ENCODE measurements around the gene PA2G4. TPM values are rescaled to one million over a fixed set of nuclear protein-coding genes. Genes with fewer than 3 reads are reported as not detected.

Gene PA2G4
- total and polyA plus RNA-seq, 4 donors, result 56.8 to 148 (median 68.6) TPM

DNA sequence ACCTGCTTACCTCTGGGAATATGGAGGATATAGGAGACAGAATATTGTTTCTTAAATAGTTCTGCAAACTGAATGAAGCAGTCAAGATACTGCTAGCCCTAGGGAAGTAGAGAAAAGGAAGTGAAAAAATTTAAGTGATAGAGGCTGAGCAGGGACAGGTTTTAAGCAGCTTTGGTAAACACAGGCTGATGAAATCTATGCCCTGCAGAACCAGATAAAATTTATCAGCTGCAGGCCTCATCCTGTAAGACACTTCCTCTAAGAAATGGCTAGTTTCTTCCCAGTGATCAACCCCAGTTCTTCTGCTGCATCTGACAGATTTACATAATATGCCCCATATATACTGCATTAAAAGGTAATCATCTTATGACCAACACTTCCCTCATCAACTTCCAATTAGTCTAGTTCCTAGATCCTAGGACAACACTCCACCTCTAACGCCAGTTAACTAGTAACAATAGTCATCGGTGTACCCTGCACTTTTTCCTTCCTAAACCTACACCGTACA, 22.4 kb downstream of the PA2G4 start:
- H3K9ac ChIP-seq (ENCODE audit: low read depth in 1 of 2, low read length in 2 of 2), result peak overlapping the region; percentile 50 to 88

DNA sequence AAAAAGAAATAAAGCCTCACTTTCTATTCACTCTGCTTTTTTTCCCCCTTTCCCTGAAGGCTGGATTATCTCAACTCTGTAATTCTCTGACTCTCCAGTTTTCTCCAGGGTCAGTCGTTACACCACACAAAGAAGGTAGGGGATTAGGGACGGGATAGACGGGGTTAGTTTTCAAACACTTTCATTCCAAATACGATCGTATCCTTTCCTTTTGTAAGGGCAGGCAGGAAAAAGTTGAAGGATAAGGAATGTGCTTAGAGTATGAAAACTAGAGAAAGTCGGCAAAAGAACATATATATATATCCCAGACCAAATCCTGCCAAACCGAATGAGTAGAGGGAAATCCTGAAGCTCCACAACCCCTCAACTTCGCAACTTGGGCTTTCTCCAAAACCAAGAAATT, 23.1 kb downstream of the PA2G4 start:
- H3K9ac ChIP-seq (ENCODE audit: low read depth in 1 of 2, low read length in 2 of 2), result peak overlapping the region; percentile 50 to 88
- WGBS, result 2% methylated on average over 8 of the region's 8 CpGs
- no peaks in the 10 kb centered on the region for H3K27me3 ChIP-seq (ENCODE audit: control insufficient read depth in 4 of 4, insufficient read depth in 4 of 4, low read length in 3 of 4)
- DNase-seq (ENCODE audit: low spot score), result no peak
- H3K4me3 ChIP-seq (ENCODE audit: low read depth in 1 of 3, low read length in 3 of 3), result peak overlapping the region in 2 of 3 donors; percentile 18 to 29
- no peaks in the 10 kb centered on the region for H3K9me3 ChIP-seq (ENCODE audit: control insufficient read depth in 4 of 4, low read length in 3 of 4)
- H3K36me3 ChIP-seq (ENCODE audit: control insufficient read depth in 4 of 4, insufficient read depth in 3 of 4, low read depth in 1 of 4, low read length in 3 of 4), result peaks cover 6 to 17% (median 12%) of the 10 kb centered on the region in 4 donors
- peaks cover 4 to 46% (median 35%) of the 10 kb centered on the region in 4 donors for H3K4me1 ChIP-seq (ENCODE audit: control insufficient read depth in 4 of 4, insufficient read depth in 4 of 4, low read length in 3 of 4)
- H3K27ac ChIP-seq (ENCODE audit: low read depth in 1 of 2, low read length in 2 of 2), result peak overlapping the region; percentile 75 to 85
- TF ChIP-seq SP1 (IDR thresholded peaks at IDR 0.05) (no peak), EGR1 (IDR thresholded peaks at IDR 0.05; ENCODE audit: low read depth in 2 of 2) (no peak), RXRA (IDR thresholded peaks at IDR 0.05) (no peak), TAF1 (conservative IDR thresholded peaks at IDR 0.05) (no peak), HNF4A (conservative IDR thresholded peaks at IDR 0.05) (no peak), FOXA2 (IDR thresholded peaks at IDR 0.05) (no peak), RAD21 (IDR thresholded peaks at IDR 0.05) (no peak), JUND (IDR thresholded peaks at IDR 0.05) (no peak)
- TF ChIP-seq, protein P1, sequence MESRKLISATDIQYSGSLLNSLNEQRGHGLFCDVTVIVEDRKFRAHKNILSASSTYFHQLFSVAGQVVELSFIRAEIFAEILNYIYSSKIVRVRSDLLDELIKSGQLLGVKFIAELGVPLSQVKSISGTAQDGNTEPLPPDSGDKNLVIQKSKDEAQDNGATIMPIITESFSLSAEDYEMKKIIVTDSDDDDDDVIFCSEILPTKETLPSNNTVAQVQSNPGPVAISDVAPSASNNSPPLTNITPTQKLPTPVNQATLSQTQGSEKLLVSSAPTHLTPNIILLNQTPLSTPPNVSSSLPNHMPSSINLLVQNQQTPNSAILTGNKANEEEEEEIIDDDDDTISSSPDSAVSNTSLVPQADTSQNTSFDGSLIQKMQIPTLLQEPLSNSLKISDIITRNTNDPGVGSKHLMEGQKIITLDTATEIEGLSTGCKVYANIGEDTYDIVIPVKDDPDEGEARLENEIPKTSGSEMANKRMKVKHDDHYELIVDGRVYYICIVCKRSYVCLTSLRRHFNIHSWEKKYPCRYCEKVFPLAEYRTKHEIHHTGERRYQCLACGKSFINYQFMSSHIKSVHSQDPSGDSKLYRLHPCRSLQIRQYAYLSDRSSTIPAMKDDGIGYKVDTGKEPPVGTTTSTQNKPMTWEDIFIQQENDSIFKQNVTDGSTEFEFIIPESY (IDR thresholded peaks at IDR 0.05), result no peak
- TF ChIP-seq, protein P2, sequence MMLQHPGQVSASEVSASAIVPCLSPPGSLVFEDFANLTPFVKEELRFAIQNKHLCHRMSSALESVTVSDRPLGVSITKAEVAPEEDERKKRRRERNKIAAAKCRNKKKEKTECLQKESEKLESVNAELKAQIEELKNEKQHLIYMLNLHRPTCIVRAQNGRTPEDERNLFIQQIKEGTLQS (IDR thresholded peaks at IDR 0.05), result no peak
- TF ChIP-seq, protein P3, sequence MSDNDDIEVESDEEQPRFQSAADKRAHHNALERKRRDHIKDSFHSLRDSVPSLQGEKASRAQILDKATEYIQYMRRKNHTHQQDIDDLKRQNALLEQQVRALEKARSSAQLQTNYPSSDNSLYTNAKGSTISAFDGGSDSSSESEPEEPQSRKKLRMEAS (IDR thresholded peaks at IDR 0.05), result no peak
- TF ChIP-seq, protein P4, sequence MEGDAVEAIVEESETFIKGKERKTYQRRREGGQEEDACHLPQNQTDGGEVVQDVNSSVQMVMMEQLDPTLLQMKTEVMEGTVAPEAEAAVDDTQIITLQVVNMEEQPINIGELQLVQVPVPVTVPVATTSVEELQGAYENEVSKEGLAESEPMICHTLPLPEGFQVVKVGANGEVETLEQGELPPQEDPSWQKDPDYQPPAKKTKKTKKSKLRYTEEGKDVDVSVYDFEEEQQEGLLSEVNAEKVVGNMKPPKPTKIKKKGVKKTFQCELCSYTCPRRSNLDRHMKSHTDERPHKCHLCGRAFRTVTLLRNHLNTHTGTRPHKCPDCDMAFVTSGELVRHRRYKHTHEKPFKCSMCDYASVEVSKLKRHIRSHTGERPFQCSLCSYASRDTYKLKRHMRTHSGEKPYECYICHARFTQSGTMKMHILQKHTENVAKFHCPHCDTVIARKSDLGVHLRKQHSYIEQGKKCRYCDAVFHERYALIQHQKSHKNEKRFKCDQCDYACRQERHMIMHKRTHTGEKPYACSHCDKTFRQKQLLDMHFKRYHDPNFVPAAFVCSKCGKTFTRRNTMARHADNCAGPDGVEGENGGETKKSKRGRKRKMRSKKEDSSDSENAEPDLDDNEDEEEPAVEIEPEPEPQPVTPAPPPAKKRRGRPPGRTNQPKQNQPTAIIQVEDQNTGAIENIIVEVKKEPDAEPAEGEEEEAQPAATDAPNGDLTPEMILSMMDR (IDR thresholded peaks at IDR 0.05; ENCODE audit: low read depth, low read length, missing input control), result no peak

More for the DNA sequence above, 22.4 kb downstream of the PA2G4 start:
- 48% methylated on average over 3 of the region's 3 CpGs for WGBS
- Histone ChIP-seq H3K4me1 (ENCODE audit: control insufficient read depth in 4 of 4, insufficient read depth in 4 of 4, low read length in 3 of 4) (peaks cover 9 to 53% (median 42%) of the 10 kb centered on the region in 4 donors), H3K27ac (ENCODE audit: low read depth in 1 of 2, low read length in 2 of 2) (peak overlapping the region; percentile 75 to 85), H3K4me3 (ENCODE audit: low read depth in 1 of 3, low read length in 3 of 3) (no peak overlapping the region), H3K9me3 (ENCODE audit: control insufficient read depth in 4 of 4, low read length in 3 of 4) (no peaks in the 10 kb centered on the region), H3K36me3 (ENCODE audit: control insufficient read depth in 4 of 4, insufficient read depth in 3 of 4, low read depth in 1 of 4, low read length in 3 of 4) (peaks cover 3 to 11% (median 8%) of the 10 kb centered on the region in 4 donors), H3K27me3 (ENCODE audit: control insufficient read depth in 4 of 4, insufficient read depth in 4 of 4, low read length in 3 of 4) (no peaks in the 10 kb centered on the region)
- DNase-seq (ENCODE audit: low spot score), result no peak
- TF ChIP-seq JUND (IDR thresholded peaks at IDR 0.05) (no peak), HNF4A (conservative IDR thresholded peaks at IDR 0.05) (no peak), HNF4G (IDR thresholded peaks at IDR 0.05) (no peak), RAD21 (IDR thresholded peaks at IDR 0.05) (no peak), FOXA1 (IDR thresholded peaks at IDR 0.05) (no peak), RXRA (IDR thresholded peaks at IDR 0.05) (no peak), TAF1 (conservative IDR thresholded peaks at IDR 0.05) (no peak), NR2F2 (IDR thresholded peaks at IDR 0.05) (no peak), YY1 (IDR thresholded peaks at IDR 0.05) (no peak)
- TF ChIP-seq, protein P5, sequence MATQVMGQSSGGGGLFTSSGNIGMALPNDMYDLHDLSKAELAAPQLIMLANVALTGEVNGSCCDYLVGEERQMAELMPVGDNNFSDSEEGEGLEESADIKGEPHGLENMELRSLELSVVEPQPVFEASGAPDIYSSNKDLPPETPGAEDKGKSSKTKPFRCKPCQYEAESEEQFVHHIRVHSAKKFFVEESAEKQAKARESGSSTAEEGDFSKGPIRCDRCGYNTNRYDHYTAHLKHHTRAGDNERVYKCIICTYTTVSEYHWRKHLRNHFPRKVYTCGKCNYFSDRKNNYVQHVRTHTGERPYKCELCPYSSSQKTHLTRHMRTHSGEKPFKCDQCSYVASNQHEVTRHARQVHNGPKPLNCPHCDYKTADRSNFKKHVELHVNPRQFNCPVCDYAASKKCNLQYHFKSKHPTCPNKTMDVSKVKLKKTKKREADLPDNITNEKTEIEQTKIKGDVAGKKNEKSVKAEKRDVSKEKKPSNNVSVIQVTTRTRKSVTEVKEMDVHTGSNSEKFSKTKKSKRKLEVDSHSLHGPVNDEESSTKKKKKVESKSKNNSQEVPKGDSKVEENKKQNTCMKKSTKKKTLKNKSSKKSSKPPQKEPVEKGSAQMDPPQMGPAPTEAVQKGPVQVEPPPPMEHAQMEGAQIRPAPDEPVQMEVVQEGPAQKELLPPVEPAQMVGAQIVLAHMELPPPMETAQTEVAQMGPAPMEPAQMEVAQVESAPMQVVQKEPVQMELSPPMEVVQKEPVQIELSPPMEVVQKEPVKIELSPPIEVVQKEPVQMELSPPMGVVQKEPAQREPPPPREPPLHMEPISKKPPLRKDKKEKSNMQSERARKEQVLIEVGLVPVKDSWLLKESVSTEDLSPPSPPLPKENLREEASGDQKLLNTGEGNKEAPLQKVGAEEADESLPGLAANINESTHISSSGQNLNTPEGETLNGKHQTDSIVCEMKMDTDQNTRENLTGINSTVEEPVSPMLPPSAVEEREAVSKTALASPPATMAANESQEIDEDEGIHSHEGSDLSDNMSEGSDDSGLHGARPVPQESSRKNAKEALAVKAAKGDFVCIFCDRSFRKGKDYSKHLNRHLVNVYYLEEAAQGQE (IDR thresholded peaks at IDR 0.05), result no peak
- TF ChIP-seq, protein P4 (IDR thresholded peaks at IDR 0.05; ENCODE audit: low read depth, low read length, missing input control), result no peak
- TF ChIP-seq, protein P2 (IDR thresholded peaks at IDR 0.05), result no peak

All from liver (tissue), 9 donors.